Endothelial cell of umbilical vein (primary cell): Measurements from ENCODE around the gene NFKBIE. TPM values are rescaled to one million over a fixed set of nuclear protein-coding genes. Genes with fewer than 3 reads are reported as not detected.

ENCODE experiments used
- BruUV-seq: library from RNA; stranded (reverse); fragments of 400-500 nt; replicated peaks from 2 replicates; lab custom pipeline; 2021; lab: Mats Ljungman, UMichigan
- CTCF ChIA-PET: fragments of 300-600, 350-600 bp; sonication (Branson Sonifier 250); formaldehyde crosslinking; loops from one replicate; lab custom pipeline; 2021; ENCODE audit warnings: antibody characterized with exemption, inconsistent platforms; lab: Charles Lee
- POLR2A ChIA-PET: fragments of 300-600, 350-600 bp; sonication (Branson Sonifier 250); formaldehyde crosslinking; loops from one replicate; lab custom pipeline; 2021; ENCODE audit warnings: antibody characterized with exemption, inconsistent platforms; lab: Charles Lee
- DNase-seq: peaks from one replicate; pipeline ENCODE4 v3.0.0-alpha.2; 2011; ENCODE audit warnings: low read depth, low spot score
- FAIRE-seq: peaks from 2 replicates; lab custom pipeline; 2011; peaks lifted over from hg19 to GRCh38; lab: Jason Lieb, UNC
- H2AFZ ChIP-seq: 2 replicates; pipeline ENCODE4 v1.6.0; 2012; ENCODE audit warnings: low read depth, low read length, control low read depth, inconsistent platforms
- H3K27ac ChIP-seq: 2 replicates; pipeline ENCODE4 v1.5.1; 2011; ENCODE audit warnings: low read depth, mild to moderate bottlenecking, control low read depth, low read length, moderate library complexity; ENCODE audit not compliant: insufficient read depth
- H3K27me3 ChIP-seq, 2 experiments: 2 replicates each; pipeline versions ENCODE4 v1.6.0 to v1.6.1; 2011; ENCODE audit warnings: low read length in 2 of 2, mixed read lengths in 1 of 2; ENCODE audit not compliant: control insufficient read depth in 2 of 2, insufficient read depth in 2 of 2
- H3K36me3 ChIP-seq, 2 experiments: 2 replicates in 1 of 2; 3 replicates in 1 of 2; pipeline ENCODE4 v1.5.1; 2011; ENCODE audit warnings: low read length in 2 of 2, mild to moderate bottlenecking in 1 of 2, moderate library complexity in 1 of 2; ENCODE audit not compliant: control insufficient read depth in 2 of 2, insufficient read depth in 2 of 2; ENCODE audit errors: extremely low read depth in 1 of 2
- H3K4me1 ChIP-seq: 3 replicates; pipeline ENCODE4 v1.5.1; 2011; ENCODE audit warnings: mild to moderate bottlenecking, low read length; ENCODE audit not compliant: control insufficient read depth, insufficient read depth; ENCODE audit errors: extremely low read depth
- H3K4me2 ChIP-seq: 2 replicates; pipeline ENCODE4 v1.6.1; 2011; ENCODE audit warnings: low read length, control low read depth, mixed read lengths; ENCODE audit not compliant: insufficient read depth
- H3K4me3 ChIP-seq, 3 experiments: fragments of 200-600 bp in 1 of 3; sonication (generic), shearing (Covaris generic) in 1 of 3; replicated peaks in 1 of 3; 2 replicates each; pipeline ENCODE4 v1.5.1; 2011 to 2016; ENCODE audit warnings: control low read depth in 3 of 3, low read length in 3 of 3, mild to moderate bottlenecking in 2 of 3, inconsistent platforms in 1 of 3, low read depth in 1 of 3, moderate library complexity in 1 of 3; ENCODE audit not compliant: insufficient read depth in 1 of 3
- H3K79me2 ChIP-seq: 2 replicates; pipeline ENCODE4 v1.6.0; 2012; ENCODE audit warnings: low read length, inconsistent platforms; ENCODE audit not compliant: control insufficient read depth, insufficient read depth
- H3K9ac ChIP-seq: replicated peaks from 2 replicates; pipeline ENCODE3; 2011; ENCODE audit warnings: low read length, control low read depth; ENCODE audit not compliant: insufficient read depth; ENCODE audit errors: extremely low read depth
- H3K9me1 ChIP-seq: replicated peaks from 3 replicates; pipeline ENCODE4 v1.6.0; 2011; ENCODE audit warnings: mild to moderate bottlenecking, low read length; ENCODE audit not compliant: control insufficient read depth, insufficient read depth; ENCODE audit errors: extremely low read depth
- H3K9me3 ChIP-seq: replicated peaks from 2 replicates; pipeline ENCODE4 v1.5.1; 2012; ENCODE audit warnings: low read length, inconsistent platforms; ENCODE audit not compliant: control insufficient read depth, insufficient read depth
- H4K20me1 ChIP-seq: replicated peaks from 2 replicates; pipeline ENCODE3; 2011; ENCODE audit warnings: mild to moderate bottlenecking, low read length; ENCODE audit not compliant: control insufficient read depth, insufficient read depth; ENCODE audit errors: extremely low read depth
- FOS ChIP-seq: IDR thresholded peaks from 2 replicates; pipeline ENCODE4 v1.6.1; 2011; ENCODE audit warnings: mild to moderate bottlenecking, low read length, moderate library complexity, borderline replicate concordance; ENCODE audit not compliant: insufficient read depth
- GATA2 ChIP-seq: IDR thresholded peaks from 2 replicates; pipeline ENCODE4 v1.7.0; 2011; ENCODE audit warnings: low read depth, mild to moderate bottlenecking, moderate library complexity, mixed read lengths, low read length; ENCODE audit not compliant: insufficient read length, insufficient read depth
- JUN ChIP-seq: IDR thresholded peaks from 2 replicates; pipeline ENCODE4 v1.6.1; 2011; ENCODE audit warnings: borderline replicate concordance, low read depth; ENCODE audit not compliant: insufficient read length, insufficient read depth
- MAX ChIP-seq: IDR thresholded peaks from 2 replicates; pipeline ENCODE4 v1.6.1; 2011; ENCODE audit not compliant: insufficient read depth, insufficient read length
- MYC ChIP-seq: IDR thresholded peaks from one replicate; pipeline ENCODE4 v1.6.1; 2011; ENCODE audit warnings: mild to moderate bottlenecking, low read depth, low read length
- dilution Hi-C: fragments of 300-500 bp; cut with MboI; formaldehyde crosslinking; loops from one replicate; pipeline ENCODE4 v1.15.0; 2019; ENCODE audit warnings: low sequenced_read_pairs; ENCODE audit not compliant: extremely low pct_ligation_motif_present
- intact Hi-C: fragments of 100-400 bp; cut with micrococcal nuclease; formaldehyde crosslinking; loops from one replicate; pipeline ENCODE4 v1.10.0; 2022
- polyA plus RNA-seq, 4 experiments: library from polyadenylated mRNA; depleted of rRNA in 3 of 4; stranded (reverse) in 3 of 4; unstranded in 1 of 4; fragments of >200 nt; gene quantifications; 2 replicates each; pipeline versions ENCODE4 v1.2.1 to v1.2.3, GENCODE V29; 2011 to 2012; ENCODE audit warnings: missing spikeins in 1 of 4
- total RNA-seq: library from RNA; stranded (reverse); gene quantifications from 2 replicates; pipeline ENCODE4 v1.2.3, GENCODE V29; 2021
- TF ChIP-seq, protein P1 (sequence below), 2 donors: IDR thresholded peaks; 1 replicate in 1 of 2; 2 replicates in 1 of 2; pipeline ENCODE4 v1.5.1; 2011; ENCODE audit warnings: low read length in 2 of 2, mild to moderate bottlenecking in 2 of 2, moderate library complexity in 2 of 2, control low read depth in 1 of 2, inconsistent platforms in 1 of 2, low read depth in 1 of 2; ENCODE audit not compliant: insufficient read depth in 1 of 2; ENCODE audit errors: extremely low read depth in 1 of 2

NFKBIE gene
- total and polyA plus RNA-seq, 2 donors (not counting 3 experiments of a cell fraction or from before 2014, with no cell fraction given), result 19.0 to 22.6 TPM

GRCh38 chr6:44224029-44224964 is 41.1 kb downstream of the NFKBIE start:
- Histone ChIP-seq H4K20me1 (no peaks in the 10 kb centered on the region), H3K9ac (peak overlapping the region; percentile 63), H3K4me2 (peak overlapping the region; percentile 75), H3K9me1 (no peaks in the 10 kb centered on the region), H3K4me3 (peak overlapping the region; percentile 56 to 82 (median 72)), H3K79me2 (peaks cover 81% of the 10 kb centered on the region), H3K36me3 (peaks cover under 1 to 2% of the 10 kb centered on the region in 2 experiments), H3K27me3 (no peaks in the 10 kb centered on the region), H3K4me1 (peaks cover 49% of the 10 kb centered on the region), H3K27ac (peak overlapping the region; percentile 4), H2AFZ (no peak overlapping the region), H3K9me3 (no peaks in the 10 kb centered on the region)
- ChIA-PET CTCF (interaction anchor here (1.0 to 9.2 kb wide), 13 partner anchors 10 to 128 kb away, joined by 3 to 91 read pairs (median 7); partner anchors contain the start of gene HSP90AB1), POLR2A (interaction anchor here (0.6 to 5.3 kb wide), 4 partner anchors 10 to 47 kb away, joined by 3 to 34 read pairs (median 4); partner anchors contain the start of gene HSP90AB1)
- DNase-seq (peak; percentile 51), FAIRE-seq (peak; percentile 67)
- BruUV-seq, result TSS peak; percentile 13
- intact Hi-C loops (no loop called here), dilution Hi-C loops (no loop called here)
- TF ChIP-seq MYC (no peak), GATA2 (no peak), JUN (no peak), MAX (no peak), FOS (no peak)
- TF ChIP-seq, protein P1, sequence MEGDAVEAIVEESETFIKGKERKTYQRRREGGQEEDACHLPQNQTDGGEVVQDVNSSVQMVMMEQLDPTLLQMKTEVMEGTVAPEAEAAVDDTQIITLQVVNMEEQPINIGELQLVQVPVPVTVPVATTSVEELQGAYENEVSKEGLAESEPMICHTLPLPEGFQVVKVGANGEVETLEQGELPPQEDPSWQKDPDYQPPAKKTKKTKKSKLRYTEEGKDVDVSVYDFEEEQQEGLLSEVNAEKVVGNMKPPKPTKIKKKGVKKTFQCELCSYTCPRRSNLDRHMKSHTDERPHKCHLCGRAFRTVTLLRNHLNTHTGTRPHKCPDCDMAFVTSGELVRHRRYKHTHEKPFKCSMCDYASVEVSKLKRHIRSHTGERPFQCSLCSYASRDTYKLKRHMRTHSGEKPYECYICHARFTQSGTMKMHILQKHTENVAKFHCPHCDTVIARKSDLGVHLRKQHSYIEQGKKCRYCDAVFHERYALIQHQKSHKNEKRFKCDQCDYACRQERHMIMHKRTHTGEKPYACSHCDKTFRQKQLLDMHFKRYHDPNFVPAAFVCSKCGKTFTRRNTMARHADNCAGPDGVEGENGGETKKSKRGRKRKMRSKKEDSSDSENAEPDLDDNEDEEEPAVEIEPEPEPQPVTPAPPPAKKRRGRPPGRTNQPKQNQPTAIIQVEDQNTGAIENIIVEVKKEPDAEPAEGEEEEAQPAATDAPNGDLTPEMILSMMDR (IDR thresholded peaks at IDR 0.05; ENCODE audit: extremely low read depth in 1 of 2, insufficient read depth in 1 of 2, low read depth in 1 of 2, low read length in 2 of 2), result no peak
